ENCODE measurements around the gene ARHGAP19. TPM values are rescaled to one million over a fixed set of nuclear protein-coding genes. Genes with fewer than 3 reads are reported as not detected.

Gene ARHGAP19
- total RNA-seq, 1 donor from 2014 or later, result 11.7 TPM

GRCh38 chr10:97196223-97197029 is 96.0 kb downstream of the ARHGAP19 start:
- DNase-seq (ENCODE audit: low read depth in 2 of 2), result peak in 1 of 2 donors; percentile 67

GRCh38 chr10:97195706-97196222 is 96.7 kb downstream of the ARHGAP19 start:
- DNase-seq (ENCODE audit: low read depth in 2 of 2), result no peak

GRCh38 chr10:97192952-97193435 is 99.4 kb downstream of the ARHGAP19 start:
- no peak for DNase-seq (ENCODE audit: low read depth in 2 of 2)

- no peak for DNase-seq (ENCODE audit: low read depth in 2 of 2)
Measured at GRCh38 chr10:97190450-97190849, 102.0 kb downstream of the ARHGAP19 start.

- no peak for DNase-seq (ENCODE audit: low read depth in 2 of 2)
Measured at GRCh38 chr10:97188261-97188711, 104.2 kb downstream of the ARHGAP19 start.

GRCh38 chr10:97186911-97187310 is 105.5 kb downstream of the ARHGAP19 start:
- no peak for DNase-seq (ENCODE audit: low read depth in 2 of 2)

GRCh38 chr10:97185326-97186058 is 106.9 kb downstream of the ARHGAP19 start, which contains the start of gene SLIT1:
TSS of gene SLIT1 (minus strand) at chr10:97185959. CDS start at chr10:97185674, 285 bp downstream.
- DNase-seq (ENCODE audit: low read depth in 2 of 2), result no peak

GRCh38 chr10:97184971-97185325 is 107.5 kb downstream of the ARHGAP19 start:
- no peak for DNase-seq (ENCODE audit: low read depth in 2 of 2)

GRCh38 chr10:97183314-97183713 is 109.1 kb downstream of the ARHGAP19 start:
- DNase-seq (ENCODE audit: low read depth in 2 of 2), result no peak

- DNase-seq (ENCODE audit: low read depth in 2 of 2), result no peak
Measured at GRCh38 chr10:97182288-97182990, 110.0 kb downstream of the ARHGAP19 start.

- no peak for DNase-seq (ENCODE audit: low read depth in 2 of 2)
Measured at GRCh38 chr10:97180986-97181385, 111.5 kb downstream of the ARHGAP19 start.

GRCh38 chr10:97180363-97180755 is 112.1 kb downstream of the ARHGAP19 start:
- no peak for DNase-seq (ENCODE audit: low read depth in 2 of 2)

- no peak for DNase-seq (ENCODE audit: low read depth in 2 of 2)
Measured at GRCh38 chr10:97179731-97180362, 112.6 kb downstream of the ARHGAP19 start.

- DNase-seq (ENCODE audit: low read depth in 2 of 2), result no peak
Measured at GRCh38 chr10:97179311-97179710, 113.1 kb downstream of the ARHGAP19 start.

GRCh38 chr10:97178074-97178473 is 114.4 kb downstream of the ARHGAP19 start:
- DNase-seq (ENCODE audit: low read depth in 2 of 2), result no peak

GRCh38 chr10:97176226-97176625 is 116.2 kb downstream of the ARHGAP19 start:
- no peak for DNase-seq (ENCODE audit: low read depth in 2 of 2)

GRCh38 chr10:97175586-97175985 is 116.9 kb downstream of the ARHGAP19 start:
- no peak for DNase-seq (ENCODE audit: low read depth in 2 of 2)

GRCh38 chr10:97174941-97175340 is 117.5 kb downstream of the ARHGAP19 start:
- DNase-seq (ENCODE audit: low read depth in 2 of 2), result no peak

GRCh38 chr10:97174276-97174775 is 118.1 kb downstream of the ARHGAP19 start:
- DNase-seq (ENCODE audit: low read depth in 2 of 2), result no peak

- no peak for DNase-seq (ENCODE audit: low read depth in 2 of 2)
Measured at GRCh38 chr10:97173036-97173435, 119.4 kb downstream of the ARHGAP19 start.
